Cardiac muscle cell (in vitro differentiated cells and primary cell): ENCODE measurements around the gene INPP5E. TPM values are rescaled to one million over a fixed set of nuclear protein-coding genes. Genes with fewer than 3 reads are reported as not detected.
"Not testable (repeated sequence)": the region's sequence is repeated elsewhere in the genome, so short reads cannot be mapped to it uniquely, and the experiment has no call there.

Source experiments
- DNase-seq, 2 donors: peaks; one replicate each; pipeline versions ENCODE4 v3.0.0 to v3.0.0-alpha.2; 2010 to 2017; ENCODE audit warnings: low read depth in 1 of 2, low spot score in 1 of 2
- H3K27ac ChIP-seq: fragments of 200-600 bp; sonication (generic); 2 replicates; pipeline ENCODE4 v1.5.1; 2016
- H3K27me3 ChIP-seq: fragments of 200-600 bp; sonication (generic); 2 replicates; pipeline ENCODE4 v1.6.0; 2016; ENCODE audit warnings: control low read depth
- H3K36me3 ChIP-seq: fragments of 200-600 bp; sonication (generic); 2 replicates; pipeline ENCODE4 v1.5.1; 2016; ENCODE audit warnings: control low read depth
- H3K4me1 ChIP-seq: fragments of 200-600 bp; sonication (generic); 2 replicates; pipeline ENCODE4 v1.8.1; 2017; ENCODE audit warnings: low read depth, mild to moderate bottlenecking, mixed run types
- H3K4me3 ChIP-seq: fragments of 200-600 bp; sonication (generic); 2 replicates; pipeline ENCODE4 v1.5.1; 2016; ENCODE audit warnings: mild to moderate bottlenecking
- H3K9me3 ChIP-seq: fragments of 200-600 bp; sonication (generic); 2 replicates; pipeline ENCODE4 v1.5.1; 2017; ENCODE audit warnings: low read depth, mild to moderate bottlenecking, control low read depth
- polyA plus RNA-seq: library from polyadenylated mRNA; unstranded; fragments of >200 nt; fragmentation: Nextera tagmentation; extraction: Ambion mirVana; gene quantifications from 2 replicates; pipeline ENCODE4 v1.2.1, GENCODE V29; 2016
- total RNA-seq: library from RNA; depleted of rRNA; stranded (reverse); fragments of >200 nt; gene quantifications from 2 replicates; pipeline ENCODE4 v1.2.3, GENCODE V29; 2016
- TF ChIP-seq, protein P1 (sequence below): IDR thresholded peaks from 2 replicates; pipeline ENCODE4 v1.5.1; 2012; ENCODE audit warnings: low read depth, mild to moderate bottlenecking, low read length

Gene INPP5E
- total and polyA plus RNA-seq, 2 experiments from 2014 or later: 14.9 to 26.8 TPM

DNA sequence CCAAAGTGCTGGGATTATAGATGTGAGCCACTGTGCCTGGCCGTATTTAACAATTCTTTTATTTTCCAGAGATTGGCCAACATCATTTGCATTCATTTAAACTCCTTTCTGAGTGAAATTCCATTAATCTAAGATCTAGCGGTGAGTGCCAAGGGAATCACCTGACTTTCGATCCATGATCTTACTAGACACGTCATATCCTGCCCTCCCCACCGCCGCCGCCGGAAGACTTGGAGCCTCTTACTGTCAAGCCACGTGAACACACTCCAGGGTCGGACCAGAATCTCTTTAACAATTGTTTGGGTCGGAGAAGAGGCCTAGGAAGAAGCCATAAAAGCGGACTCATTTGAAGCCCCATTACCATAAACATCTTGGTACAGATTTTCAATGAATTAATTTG is 12.9 kb downstream of the INPP5E start:
- H3K9me3 ChIP-seq: no peaks in the 10 kb centered on the region

GRCh38 chr9:136425367-136425766 is 14.3 kb downstream of the INPP5E start:
- not testable (repeated sequence) for H3K27ac ChIP-seq
- H3K36me3 ChIP-seq: peaks cover 30% of the 10 kb centered on the region

More for the DNA sequence above, 12.9 kb downstream of the INPP5E start:
- H3K4me1 ChIP-seq: no peaks in the 10 kb centered on the region
- H3K27me3 ChIP-seq: no peaks in the 10 kb centered on the region
- H3K27ac ChIP-seq: no peak overlapping the region
- TF ChIP-seq, protein P1, sequence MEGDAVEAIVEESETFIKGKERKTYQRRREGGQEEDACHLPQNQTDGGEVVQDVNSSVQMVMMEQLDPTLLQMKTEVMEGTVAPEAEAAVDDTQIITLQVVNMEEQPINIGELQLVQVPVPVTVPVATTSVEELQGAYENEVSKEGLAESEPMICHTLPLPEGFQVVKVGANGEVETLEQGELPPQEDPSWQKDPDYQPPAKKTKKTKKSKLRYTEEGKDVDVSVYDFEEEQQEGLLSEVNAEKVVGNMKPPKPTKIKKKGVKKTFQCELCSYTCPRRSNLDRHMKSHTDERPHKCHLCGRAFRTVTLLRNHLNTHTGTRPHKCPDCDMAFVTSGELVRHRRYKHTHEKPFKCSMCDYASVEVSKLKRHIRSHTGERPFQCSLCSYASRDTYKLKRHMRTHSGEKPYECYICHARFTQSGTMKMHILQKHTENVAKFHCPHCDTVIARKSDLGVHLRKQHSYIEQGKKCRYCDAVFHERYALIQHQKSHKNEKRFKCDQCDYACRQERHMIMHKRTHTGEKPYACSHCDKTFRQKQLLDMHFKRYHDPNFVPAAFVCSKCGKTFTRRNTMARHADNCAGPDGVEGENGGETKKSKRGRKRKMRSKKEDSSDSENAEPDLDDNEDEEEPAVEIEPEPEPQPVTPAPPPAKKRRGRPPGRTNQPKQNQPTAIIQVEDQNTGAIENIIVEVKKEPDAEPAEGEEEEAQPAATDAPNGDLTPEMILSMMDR: no peak
- H3K36me3 ChIP-seq: peaks cover 22% of the 10 kb centered on the region
- H3K4me3 ChIP-seq: no peak overlapping the region
- DNase-seq: no peak

GRCh38 chr9:136424750-136425362 is 14.8 kb downstream of the INPP5E start:
- H3K4me3 ChIP-seq: no peak overlapping the region
- H3K4me1 ChIP-seq: no peaks in the 10 kb centered on the region
- DNase-seq: no peak
- no peaks in the 10 kb centered on the region for H3K27me3 ChIP-seq
- no peaks in the 10 kb centered on the region for H3K9me3 ChIP-seq
- peaks cover 28% of the 10 kb centered on the region for H3K36me3 ChIP-seq
- TF ChIP-seq, protein P1: no peak
- H3K27ac ChIP-seq: no peak overlapping the region

More at GRCh38 chr9:136425367-136425766, 14.3 kb downstream of the INPP5E start:
- H3K4me3 ChIP-seq, DNase-seq, H3K27me3 ChIP-seq, H3K4me1 ChIP-seq, H3K9me3 ChIP-seq: not testable (repeated sequence)

GRCh38 chr9:136423432-136424146 is 16.1 kb downstream of the INPP5E start:
- no peak overlapping the region for H3K27ac ChIP-seq
- TF ChIP-seq, protein P1: no peak
- no peak overlapping the region for H3K4me3 ChIP-seq
- no peaks in the 10 kb centered on the region for H3K9me3 ChIP-seq
- DNase-seq: no peak
- peaks cover 27% of the 10 kb centered on the region for H3K36me3 ChIP-seq
- H3K27me3 ChIP-seq: no peaks in the 10 kb centered on the region
- H3K4me1 ChIP-seq: no peaks in the 10 kb centered on the region

DNA sequence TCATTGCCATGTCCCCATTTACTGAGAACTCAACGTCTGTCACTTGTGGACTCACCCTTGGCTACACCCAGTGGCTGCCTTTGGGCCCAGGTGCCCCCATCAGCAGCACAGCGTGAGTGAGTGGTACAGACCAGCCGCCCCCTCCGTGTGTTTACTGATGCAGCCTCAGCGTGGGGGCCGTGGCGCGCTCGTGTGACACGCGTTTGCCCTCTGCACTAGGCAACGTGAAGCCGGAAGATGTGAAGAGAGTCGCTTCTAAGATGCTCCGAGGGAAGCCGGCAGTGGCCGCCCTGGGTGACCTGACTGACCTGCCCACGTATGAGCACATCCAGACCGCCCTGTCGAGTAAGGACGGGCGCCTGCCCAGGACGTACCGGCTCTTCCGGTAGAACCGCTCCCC is 16.8 kb downstream of the INPP5E start:
- DNase-seq: no peak
- Histone ChIP-seq H3K4me3 (no peak overlapping the region), H3K27me3 (no peaks in the 10 kb centered on the region), H3K27ac (no peak overlapping the region), H3K9me3 (no peaks in the 10 kb centered on the region), H3K4me1 (no peaks in the 10 kb centered on the region), H3K36me3 (peaks cover 33% of the 10 kb centered on the region)
- TF ChIP-seq, protein P1: no peak

DNA sequence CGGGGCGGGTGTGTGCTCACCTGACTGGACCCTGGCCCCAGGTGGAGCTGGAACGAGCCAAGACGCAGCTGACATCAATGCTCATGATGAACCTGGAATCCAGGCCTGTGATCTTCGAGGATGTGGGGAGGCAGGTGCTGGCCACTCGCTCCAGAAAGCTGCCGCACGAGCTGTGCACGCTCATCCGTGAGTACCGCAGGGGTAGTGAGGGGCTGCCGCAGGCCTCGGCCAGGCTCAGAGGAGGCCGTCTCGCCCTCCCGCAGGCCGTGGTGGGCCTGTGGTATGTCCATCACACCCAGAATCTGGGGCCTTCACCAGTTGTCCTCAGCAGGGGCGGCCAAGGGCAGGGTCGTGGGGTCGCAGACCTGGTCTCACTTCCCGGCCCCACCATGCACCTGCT is 17.9 kb downstream of the INPP5E start:
- no peaks in the 10 kb centered on the region for H3K27me3 ChIP-seq
- no peak overlapping the region for H3K4me3 ChIP-seq
- no peak for DNase-seq
- no peaks in the 10 kb centered on the region for H3K9me3 ChIP-seq
- no peak overlapping the region for H3K27ac ChIP-seq
- H3K4me1 ChIP-seq: no peaks in the 10 kb centered on the region
- TF ChIP-seq, protein P1: no peak
- peaks cover 39% of the 10 kb centered on the region for H3K36me3 ChIP-seq
